ENCODE measurements around the gene CITED1. TPM values are rescaled to one million over a fixed set of nuclear protein-coding genes. Genes with fewer than 3 reads are reported as not detected.
A peak's percentile ranks its signal among the peaks of the same experiment; 100 is the strongest.

Gene CITED1
- total RNA-seq, 1 experiment from 2014 or later = 1.8 TPM

GRCh38 chrX:72299891-72300630 lies 5.7 kb downstream of the CITED1 start:
- Histone ChIP-seq H3F3A (ENCODE audit: low read length, unreplicated experiment) (no peaks in the 10 kb centered on the region), H3K4me1 (ENCODE audit: insufficient read depth, low read length) (no peaks in the 10 kb centered on the region), H3K79me2 (ENCODE audit: low read length) (no peaks in the 10 kb centered on the region), H3K27me3 (ENCODE audit: low read length) (peaks cover 9% of the 10 kb centered on the region), H3K9ac (ENCODE audit: low read length) (no peak overlapping the region), H3K4me2 (ENCODE audit: low read length) (no peak overlapping the region), H2AFZ (ENCODE audit: low read length) (no peak overlapping the region), H3K9me2 (replicated peaks; ENCODE audit: low read length) (no peaks in the 10 kb centered on the region), H3K9me3 (ENCODE audit: low read length) (no peaks in the 10 kb centered on the region), H3K36me3 (ENCODE audit: low read depth, low read length) (no peaks in the 10 kb centered on the region), H4K20me1 (ENCODE audit: low read length) (no peaks in the 10 kb centered on the region), H3K4me3 (ENCODE audit: low read length) (no peak overlapping the region), H3K27ac (ENCODE audit: low read length) (no peak overlapping the region)
- ChIA-PET CTCF (no interaction called here), POLR2A (ENCODE audit: unreplicated experiment) (no interaction called here)
- intact Hi-C loops (cut with micrococcal nuclease) = no loop called here
- DNase-seq (no peak), ATAC-seq (no peak)
- BruUV-seq (replicated peaks) = no TSS peak
- no peak for TF ChIP-seq EZH2 (IDR thresholded peaks at IDR 0.05; ENCODE audit: low read length, unreplicated experiment)

GRCh38 chrX:72297953-72298730 lies 7.6 kb downstream of the CITED1 start:
- Histone ChIP-seq H3F3A (ENCODE audit: low read length, unreplicated experiment) (no peaks in the 10 kb centered on the region), H2AFZ (ENCODE audit: low read length) (no peak overlapping the region), H3K4me2 (ENCODE audit: low read length) (no peak overlapping the region), H3K79me2 (ENCODE audit: low read length) (no peaks in the 10 kb centered on the region), H3K4me1 (ENCODE audit: insufficient read depth, low read length) (no peaks in the 10 kb centered on the region), H3K36me3 (ENCODE audit: low read depth, low read length) (no peaks in the 10 kb centered on the region), H3K27me3 (ENCODE audit: low read length) (no peaks in the 10 kb centered on the region), H3K9me3 (ENCODE audit: low read length) (no peaks in the 10 kb centered on the region), H3K9ac (ENCODE audit: low read length) (no peak overlapping the region), H4K20me1 (ENCODE audit: low read length) (no peaks in the 10 kb centered on the region), H3K4me3 (ENCODE audit: low read length) (no peak overlapping the region), H3K9me2 (replicated peaks; ENCODE audit: low read length) (no peaks in the 10 kb centered on the region), H3K27ac (ENCODE audit: low read length) (no peak overlapping the region)
- BruUV-seq (replicated peaks) = no TSS peak
- ATAC-seq = peak; percentile 35; the same call in 1 of the 2 replicates
- intact Hi-C loops (cut with micrococcal nuclease) = no loop called here
- ChIA-PET POLR2A (ENCODE audit: unreplicated experiment) (no interaction called here), CTCF (interaction anchor here (1.1 kb wide), 1 partner anchor 242 kb away, joined by 5 read pairs; no protein-coding TSS in a partner anchor)
- TF ChIP-seq EZH2 (IDR thresholded peaks at IDR 0.05; ENCODE audit: low read length, unreplicated experiment) (no peak), EZH2phosphoT487 (IDR thresholded peaks at IDR 0.05; ENCODE audit: borderline replicate concordance, low read length) (no peak), CTCF (conservative IDR thresholded peaks at IDR 0.05; ENCODE audit: low read depth, low read length) (peak; percentile 50)
- DNase-seq = peak; percentile 29

GRCh38 chrX:72296991-72297390 lies 8.7 kb downstream of the CITED1 start:
- H3F3A ChIP-seq (ENCODE audit: low read length, unreplicated experiment) = no peaks in the 10 kb centered on the region
- no peaks in the 10 kb centered on the region for H3K36me3 ChIP-seq (ENCODE audit: low read depth, low read length)
- H3K4me2 ChIP-seq (ENCODE audit: low read length) = no peak overlapping the region
- CTCF ChIA-PET = no interaction called here
- no peaks in the 10 kb centered on the region for H4K20me1 ChIP-seq (ENCODE audit: low read length)
- no peak for DNase-seq
- no peaks in the 10 kb centered on the region for H3K27me3 ChIP-seq (ENCODE audit: low read length)
- BruUV-seq (replicated peaks) = no TSS peak
- POLR2A ChIA-PET (ENCODE audit: unreplicated experiment) = no interaction called here
- H2AFZ ChIP-seq (ENCODE audit: low read length) = no peak overlapping the region
- no peak overlapping the region for H3K27ac ChIP-seq (ENCODE audit: low read length)
- TF ChIP-seq EZH2phosphoT487 (IDR thresholded peaks at IDR 0.05; ENCODE audit: borderline replicate concordance, low read length) = no peak
- no peak for TF ChIP-seq CTCF (conservative IDR thresholded peaks at IDR 0.05; ENCODE audit: low read depth, low read length)
- TF ChIP-seq EZH2 (IDR thresholded peaks at IDR 0.05; ENCODE audit: low read length, unreplicated experiment) = no peak
- H3K9me2 ChIP-seq (replicated peaks; ENCODE audit: low read length) = no peaks in the 10 kb centered on the region
- no peak overlapping the region for H3K4me3 ChIP-seq (ENCODE audit: low read length)
- ATAC-seq = no peak
- H3K79me2 ChIP-seq (ENCODE audit: low read length) = no peaks in the 10 kb centered on the region
- H3K9ac ChIP-seq (ENCODE audit: low read length) = no peak overlapping the region
- H3K4me1 ChIP-seq (ENCODE audit: insufficient read depth, low read length) = no peaks in the 10 kb centered on the region
- intact Hi-C loops (cut with micrococcal nuclease) = no loop called here
- no peaks in the 10 kb centered on the region for H3K9me3 ChIP-seq (ENCODE audit: low read length)

Measured in PC-3 (cell line).